DOHH2 (cell line): ENCODE measurements around the gene ARL1.
A peak's percentile ranks its signal among the peaks of the same experiment; 100 is the strongest.

ENCODE experiments used
- EZH2phosphoT487 ChIP-seq: fragments of 200-600 bp; sonication (generic); IDR thresholded peaks from 2 replicates; pipeline ENCODE4 v1.6.1; 2017; ENCODE audit warnings: borderline replicate concordance, mild to moderate bottlenecking, antibody characterized with exemption, low read length, moderate library complexity, mixed read lengths
- TF ChIP-seq, protein P1 (sequence below): fragments of 200-600 bp; sonication (generic); IDR thresholded peaks from one replicate; pipeline ENCODE4 v1.5.1; 2014; ENCODE audit warnings: antibody characterized with exemption, mild to moderate bottlenecking, low read depth, low read length; ENCODE audit not compliant: poor library complexity, severe bottlenecking

DNA sequence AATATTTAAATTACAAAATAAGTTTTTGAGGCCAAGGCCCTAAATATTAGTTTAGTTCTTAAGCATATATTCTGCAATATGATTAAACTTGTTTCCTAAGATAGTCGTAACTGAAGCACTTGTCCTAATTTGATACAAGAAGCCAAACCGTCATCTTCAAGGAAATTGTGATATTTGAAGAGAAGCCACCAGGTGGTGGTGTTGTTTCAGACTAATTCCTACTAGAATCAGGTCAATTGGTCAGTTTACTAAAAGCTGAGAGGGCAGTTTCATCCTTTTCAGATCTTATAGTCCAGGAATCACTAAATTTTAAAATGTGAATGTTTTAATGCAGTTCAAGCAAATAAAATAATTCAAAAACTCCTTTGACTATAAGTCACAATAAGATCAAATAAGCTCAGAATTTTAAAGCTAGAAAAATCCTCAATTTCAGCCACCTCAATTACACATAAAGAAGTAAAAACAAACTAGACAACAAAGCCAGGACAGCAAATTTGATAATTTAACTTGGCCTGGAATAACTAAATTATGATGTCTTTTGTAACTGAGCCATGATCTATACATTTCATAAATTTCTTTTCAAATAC lies 7.1 kb upstream of the ARL1 start:
- TF ChIP-seq, protein P1, sequence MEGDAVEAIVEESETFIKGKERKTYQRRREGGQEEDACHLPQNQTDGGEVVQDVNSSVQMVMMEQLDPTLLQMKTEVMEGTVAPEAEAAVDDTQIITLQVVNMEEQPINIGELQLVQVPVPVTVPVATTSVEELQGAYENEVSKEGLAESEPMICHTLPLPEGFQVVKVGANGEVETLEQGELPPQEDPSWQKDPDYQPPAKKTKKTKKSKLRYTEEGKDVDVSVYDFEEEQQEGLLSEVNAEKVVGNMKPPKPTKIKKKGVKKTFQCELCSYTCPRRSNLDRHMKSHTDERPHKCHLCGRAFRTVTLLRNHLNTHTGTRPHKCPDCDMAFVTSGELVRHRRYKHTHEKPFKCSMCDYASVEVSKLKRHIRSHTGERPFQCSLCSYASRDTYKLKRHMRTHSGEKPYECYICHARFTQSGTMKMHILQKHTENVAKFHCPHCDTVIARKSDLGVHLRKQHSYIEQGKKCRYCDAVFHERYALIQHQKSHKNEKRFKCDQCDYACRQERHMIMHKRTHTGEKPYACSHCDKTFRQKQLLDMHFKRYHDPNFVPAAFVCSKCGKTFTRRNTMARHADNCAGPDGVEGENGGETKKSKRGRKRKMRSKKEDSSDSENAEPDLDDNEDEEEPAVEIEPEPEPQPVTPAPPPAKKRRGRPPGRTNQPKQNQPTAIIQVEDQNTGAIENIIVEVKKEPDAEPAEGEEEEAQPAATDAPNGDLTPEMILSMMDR = peak; percentile 73
- TF ChIP-seq EZH2phosphoT487 = no peak
